Smooth muscle cell of the brain vasculature (primary cell): ENCODE data around the gene FNDC10.

Experiments
- DNase-seq: peaks from one replicate; pipeline ENCODE4 v3.0.0-alpha.2; 2012; ENCODE audit warnings: low read depth, low spot score

FNDC10 gene

DNA sequence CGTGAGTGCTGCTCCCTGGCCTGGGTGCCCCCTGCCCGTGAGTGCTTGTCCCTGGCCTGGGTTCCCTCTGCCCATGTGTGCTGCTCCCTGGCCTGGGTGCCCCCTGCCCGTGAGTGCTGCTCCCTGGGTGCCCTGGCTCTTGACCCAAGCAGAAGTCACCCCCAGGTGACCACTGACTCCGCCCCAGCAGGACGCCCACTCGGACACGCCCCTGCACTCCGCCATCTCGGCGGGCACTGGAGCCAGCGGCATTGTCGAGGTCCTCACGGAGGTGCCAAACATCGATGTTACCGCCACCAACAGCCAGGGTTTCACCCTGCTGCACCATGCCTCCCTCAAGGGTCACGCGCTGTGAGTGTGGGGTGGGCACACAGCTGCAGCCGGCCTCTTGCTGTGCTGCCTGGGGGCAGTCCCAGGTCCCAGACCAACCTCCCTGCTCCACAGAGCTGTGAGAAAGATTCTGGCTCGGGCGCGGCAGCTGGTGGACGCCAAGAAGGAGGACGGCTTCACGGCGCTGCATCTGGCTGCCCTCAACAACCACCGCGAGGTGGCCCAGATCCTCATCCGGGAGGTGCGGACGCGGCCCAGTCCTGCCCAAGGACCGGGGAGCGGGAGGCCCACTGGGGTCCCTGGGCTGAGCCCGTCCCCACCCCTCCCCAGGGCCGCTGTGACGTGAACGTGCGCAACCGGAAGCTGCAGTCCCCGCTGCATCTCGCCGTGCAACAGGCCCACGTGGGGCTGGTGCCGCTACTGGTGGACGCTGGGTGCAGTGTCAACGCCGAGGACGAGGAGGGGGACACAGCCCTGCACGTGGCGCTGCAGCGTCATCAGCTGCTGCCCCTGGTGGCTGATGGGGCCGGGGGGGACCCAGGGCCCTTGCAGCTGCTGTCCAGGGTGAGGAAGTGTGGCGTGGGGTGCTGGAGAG is 28.2 kb upstream of the FNDC10 start:
- DNase-seq = no peak

DNA sequence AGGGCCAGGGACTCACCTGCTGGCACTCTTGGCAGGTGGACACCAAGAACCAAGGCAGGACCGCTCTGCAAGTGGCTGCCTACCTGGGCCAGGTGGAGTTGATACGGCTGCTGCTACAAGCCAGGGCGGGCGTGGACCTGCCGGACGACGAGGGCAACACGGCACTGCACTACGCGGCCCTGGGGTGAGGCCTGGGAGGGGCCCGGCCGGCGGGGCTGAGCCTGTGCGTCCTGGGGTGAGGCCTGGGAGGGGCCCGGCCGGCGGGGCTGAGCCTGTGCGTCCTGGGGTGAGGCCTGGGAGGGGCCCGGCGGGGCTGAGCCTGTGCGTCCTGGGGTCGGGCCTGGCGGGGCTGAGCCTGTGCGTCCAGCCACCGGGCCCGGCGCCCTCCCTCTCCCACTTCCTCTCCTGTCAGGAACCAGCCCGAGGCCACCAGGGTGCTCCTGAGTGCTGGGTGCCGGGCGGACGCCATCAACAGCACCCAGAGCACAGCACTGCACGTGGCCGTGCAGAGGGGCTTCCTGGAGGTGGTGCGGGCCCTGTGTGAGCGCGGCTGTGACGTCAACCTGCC is 27.4 kb upstream of the FNDC10 start:
- no peak for DNase-seq

DNA sequence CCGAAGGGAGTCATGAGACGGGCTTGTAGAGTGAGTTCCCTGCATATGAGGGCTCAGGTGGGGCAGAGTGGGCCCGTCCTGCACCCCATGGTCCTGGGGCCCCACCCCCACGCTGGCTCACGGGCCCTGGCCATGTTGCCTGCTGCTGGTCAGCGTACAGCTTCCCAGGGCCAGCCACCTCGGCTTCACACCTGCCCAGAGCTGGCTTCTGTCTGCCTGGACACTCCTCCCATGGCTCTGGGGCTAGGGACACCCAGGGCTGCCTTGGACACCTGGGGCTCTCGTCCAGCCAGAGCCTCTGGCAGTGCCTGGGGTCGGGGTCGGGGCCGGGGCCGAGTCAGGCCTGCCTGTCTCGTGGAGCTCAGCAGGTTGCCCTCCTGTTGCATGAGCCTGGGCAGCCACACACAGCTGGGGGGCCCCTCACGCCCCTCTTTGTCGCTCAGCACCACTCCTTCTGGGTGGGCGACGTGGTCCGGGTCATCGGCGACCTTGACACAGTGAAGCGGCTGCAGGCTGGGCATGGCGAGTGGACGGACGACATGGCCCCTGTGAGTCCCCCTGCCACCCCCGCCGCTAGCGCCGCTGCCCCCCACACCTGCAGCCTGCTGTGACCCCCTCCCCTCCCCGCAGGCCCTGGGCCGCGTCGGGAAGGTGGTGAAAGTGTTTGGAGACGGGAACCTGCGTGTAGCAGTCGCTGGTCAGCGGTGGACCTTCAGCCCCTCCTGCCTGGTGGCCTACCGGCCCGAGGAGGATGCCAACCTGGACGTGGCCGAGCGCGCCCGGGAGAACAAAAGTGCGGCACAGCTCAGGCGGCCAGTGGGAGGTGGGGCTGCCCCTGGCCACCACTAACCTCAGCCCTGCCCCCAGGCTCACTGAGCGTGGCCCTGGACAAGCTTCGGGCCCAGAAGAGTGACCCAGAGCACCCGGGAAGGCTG is 26.5 kb upstream of the FNDC10 start:
- no peak for DNase-seq

DNA sequence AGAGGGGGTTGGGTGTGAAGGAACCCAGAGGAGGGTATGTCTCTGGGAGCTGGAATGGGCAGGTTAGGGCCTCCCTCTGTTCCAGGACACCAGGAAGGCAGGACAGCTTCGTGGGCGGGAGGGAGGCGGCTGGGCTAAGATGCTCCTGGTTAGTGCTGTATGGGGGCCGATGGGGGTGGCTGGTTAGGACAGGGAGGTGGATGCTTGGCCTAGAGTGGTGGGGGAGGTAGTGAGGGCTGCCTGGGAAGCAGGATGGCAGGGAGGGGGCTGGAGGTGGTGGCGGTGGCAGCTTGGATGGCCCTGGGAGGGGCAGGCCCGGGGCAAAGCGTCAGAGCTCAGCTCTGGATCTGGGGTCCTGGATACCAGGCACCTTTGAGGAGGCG is 25.9 kb upstream of the FNDC10 start:
- no peak for DNase-seq

DNA sequence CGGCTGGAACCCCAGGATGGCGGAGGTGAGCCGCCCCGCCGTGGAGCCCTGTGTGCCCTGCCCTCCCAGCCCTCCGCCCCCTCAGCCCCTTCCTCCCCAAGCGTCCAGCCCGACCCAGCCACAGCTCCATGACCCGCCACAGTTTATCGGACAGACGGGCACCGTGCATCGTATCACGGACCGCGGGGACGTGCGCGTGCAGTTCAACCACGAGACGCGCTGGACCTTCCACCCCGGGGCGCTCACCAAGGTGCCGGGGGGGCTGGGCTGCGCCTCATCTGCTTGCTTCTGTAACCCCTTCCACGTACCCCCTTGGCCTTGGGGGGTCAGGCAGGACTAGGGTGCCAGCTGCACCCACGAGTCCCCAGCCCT is 25.5 kb upstream of the FNDC10 start:
- no peak for DNase-seq

DNA sequence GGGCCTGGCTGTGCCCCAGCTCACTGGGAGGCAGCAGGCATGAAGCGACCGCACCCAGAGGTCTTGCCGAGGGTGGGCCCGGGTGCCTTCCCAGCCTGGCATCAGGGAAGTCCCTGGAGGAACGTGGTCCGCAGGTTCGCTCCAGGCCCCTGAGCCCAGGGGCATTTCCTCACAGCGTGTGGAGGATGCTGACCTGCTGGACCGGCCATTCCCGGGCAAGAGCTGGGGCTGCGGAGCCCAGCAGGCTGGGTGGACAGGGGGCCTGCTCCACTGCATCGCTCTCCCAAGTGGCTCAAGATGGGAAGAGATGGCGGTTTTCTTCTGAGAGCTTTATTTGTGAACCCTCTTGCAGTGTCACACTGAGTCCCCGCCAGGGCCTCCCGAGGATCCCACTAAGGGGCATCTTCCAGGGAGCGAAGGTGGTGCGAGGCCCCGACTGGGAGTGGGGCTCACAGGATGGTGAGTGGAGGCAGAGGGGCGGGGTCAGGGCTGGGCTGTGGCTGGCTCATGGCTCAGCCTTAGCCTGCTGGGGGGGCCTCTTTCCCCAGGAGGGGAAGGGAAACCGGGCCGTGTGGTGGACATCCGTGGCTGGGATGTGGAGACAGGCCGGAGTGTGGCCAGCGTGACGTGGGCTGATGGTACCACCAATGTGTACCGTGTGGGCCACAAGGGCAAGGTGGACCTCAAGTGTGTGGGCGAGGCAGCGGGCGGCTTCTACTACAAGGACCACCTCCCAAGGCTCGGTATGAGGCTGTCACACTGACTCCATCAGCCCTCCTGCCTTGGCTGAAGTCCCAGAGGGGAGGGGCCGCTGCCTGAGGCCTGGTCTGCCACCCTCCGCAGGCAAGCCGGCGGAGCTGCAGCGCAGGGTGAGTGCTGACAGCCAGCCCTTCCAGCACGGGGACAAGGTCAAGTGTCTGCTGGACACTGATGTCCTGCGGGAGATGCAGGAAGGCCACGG is 24.8 kb upstream of the FNDC10 start:
- DNase-seq = no peak

DNA sequence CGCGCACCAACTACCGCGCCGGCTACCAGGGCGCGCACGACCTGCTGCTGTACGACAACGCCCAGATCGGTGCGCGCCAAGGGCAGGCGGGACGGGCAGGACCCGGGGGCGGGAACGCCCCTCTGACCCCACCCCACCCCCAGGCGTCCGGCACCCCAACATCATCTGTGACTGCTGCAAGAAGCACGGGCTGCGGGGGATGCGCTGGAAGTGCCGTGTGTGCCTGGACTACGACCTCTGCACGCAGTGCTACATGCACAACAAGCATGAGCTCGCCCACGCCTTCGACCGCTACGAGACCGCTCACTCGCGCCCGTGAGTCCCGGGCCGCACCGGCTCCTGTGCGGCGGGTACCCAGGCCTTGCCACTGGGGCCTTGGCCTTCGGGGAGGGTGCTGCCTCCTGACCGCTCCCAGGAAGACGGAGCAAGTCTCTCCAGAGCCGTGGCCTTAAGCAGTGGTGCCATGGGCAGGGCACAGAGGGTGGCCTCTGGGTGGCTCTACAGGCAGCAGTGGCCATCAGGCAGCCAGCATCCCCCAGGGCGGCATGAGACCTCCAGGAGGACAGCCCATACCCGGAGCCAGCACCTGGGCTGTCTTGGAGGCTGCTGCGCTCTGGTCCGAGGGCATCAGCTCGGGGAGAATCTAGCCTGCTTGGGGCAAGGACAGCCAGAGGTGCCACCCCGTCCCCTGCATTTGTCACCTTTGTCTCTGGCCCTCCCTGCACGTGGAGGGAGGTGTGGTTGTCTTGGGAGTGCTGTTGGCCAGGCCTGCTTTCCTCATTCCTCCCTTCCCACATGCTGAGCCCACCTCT is 23.9 kb upstream of the FNDC10 start:
- no peak for DNase-seq

DNA sequence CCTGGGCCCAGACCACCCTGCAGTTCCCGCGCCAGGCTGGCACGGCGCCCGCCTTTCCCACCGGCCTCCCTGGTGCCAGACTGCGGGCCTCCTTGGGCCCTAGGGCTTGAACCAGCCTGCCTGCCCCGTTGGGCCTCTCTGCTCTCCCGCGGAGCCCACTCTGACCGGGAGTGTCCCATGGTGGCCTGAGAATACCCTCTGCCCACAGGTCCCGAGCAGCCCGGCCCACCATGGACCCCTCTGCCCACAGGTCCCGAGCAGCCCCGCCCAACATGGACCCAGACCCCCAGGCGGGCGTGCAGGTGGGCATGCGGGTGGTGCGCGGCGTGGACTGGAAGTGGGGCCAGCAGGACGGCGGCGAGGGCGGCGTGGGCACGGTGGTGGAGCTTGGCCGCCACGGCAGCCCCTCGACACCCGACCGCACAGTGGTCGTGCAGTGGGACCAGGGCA is 23.3 kb upstream of the FNDC10 start:
- DNase-seq = no peak

DNA sequence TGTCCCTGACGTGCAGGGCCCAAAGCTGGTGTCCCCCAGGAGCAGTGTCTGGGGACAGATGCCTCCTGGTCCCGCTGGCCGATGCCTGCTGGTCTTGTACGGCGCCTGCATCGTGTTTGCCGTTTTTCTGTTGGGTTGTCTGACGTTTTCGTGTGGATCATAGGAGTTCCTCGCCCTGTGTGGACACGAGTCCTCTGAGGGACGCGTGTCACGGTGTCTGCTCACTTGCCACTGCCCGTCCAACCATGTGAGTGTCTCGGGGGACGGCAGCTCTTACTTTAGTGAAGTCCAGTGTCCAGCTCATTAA is 22.8 kb upstream of the FNDC10 start:
- DNase-seq = no peak

DNA sequence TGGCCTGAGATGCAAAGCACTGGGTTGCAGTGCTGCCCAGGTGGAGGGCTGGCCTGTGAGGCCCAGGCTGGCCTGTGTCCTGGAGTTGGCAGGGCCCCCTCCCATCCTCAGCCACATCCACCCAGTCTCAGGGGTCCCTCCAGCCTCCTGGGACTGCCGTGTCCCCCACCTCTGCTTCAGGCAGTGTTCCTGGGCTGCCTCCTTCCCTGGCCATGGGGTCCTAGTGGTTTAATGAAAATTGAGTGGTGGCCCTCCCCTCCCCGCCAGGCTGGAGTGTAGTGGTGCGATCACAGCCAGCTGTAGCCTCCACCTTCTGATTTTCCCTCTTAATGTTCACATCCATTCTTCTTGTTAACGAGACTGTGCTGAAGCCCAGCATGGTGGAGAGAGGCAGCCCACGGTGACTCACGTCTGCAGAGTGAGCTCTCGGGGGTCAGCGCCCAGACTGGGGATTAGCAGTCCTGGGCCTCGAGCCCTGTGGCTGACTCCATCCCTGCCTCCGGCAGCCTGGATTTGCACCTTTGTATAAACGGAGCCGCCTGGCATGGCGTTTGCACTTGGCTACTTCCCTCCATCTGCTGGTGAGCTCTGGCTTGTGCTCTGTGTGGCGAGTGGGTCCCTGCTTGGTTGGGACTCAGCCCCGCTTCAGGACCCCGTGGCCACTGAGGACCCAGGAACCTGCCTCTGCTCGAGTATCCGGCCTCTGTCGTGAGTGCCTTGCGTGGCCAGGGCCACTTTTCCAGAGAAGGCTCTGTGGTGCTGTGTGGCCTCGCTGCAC is 22.3 kb upstream of the FNDC10 start:
- DNase-seq = no peak

DNA sequence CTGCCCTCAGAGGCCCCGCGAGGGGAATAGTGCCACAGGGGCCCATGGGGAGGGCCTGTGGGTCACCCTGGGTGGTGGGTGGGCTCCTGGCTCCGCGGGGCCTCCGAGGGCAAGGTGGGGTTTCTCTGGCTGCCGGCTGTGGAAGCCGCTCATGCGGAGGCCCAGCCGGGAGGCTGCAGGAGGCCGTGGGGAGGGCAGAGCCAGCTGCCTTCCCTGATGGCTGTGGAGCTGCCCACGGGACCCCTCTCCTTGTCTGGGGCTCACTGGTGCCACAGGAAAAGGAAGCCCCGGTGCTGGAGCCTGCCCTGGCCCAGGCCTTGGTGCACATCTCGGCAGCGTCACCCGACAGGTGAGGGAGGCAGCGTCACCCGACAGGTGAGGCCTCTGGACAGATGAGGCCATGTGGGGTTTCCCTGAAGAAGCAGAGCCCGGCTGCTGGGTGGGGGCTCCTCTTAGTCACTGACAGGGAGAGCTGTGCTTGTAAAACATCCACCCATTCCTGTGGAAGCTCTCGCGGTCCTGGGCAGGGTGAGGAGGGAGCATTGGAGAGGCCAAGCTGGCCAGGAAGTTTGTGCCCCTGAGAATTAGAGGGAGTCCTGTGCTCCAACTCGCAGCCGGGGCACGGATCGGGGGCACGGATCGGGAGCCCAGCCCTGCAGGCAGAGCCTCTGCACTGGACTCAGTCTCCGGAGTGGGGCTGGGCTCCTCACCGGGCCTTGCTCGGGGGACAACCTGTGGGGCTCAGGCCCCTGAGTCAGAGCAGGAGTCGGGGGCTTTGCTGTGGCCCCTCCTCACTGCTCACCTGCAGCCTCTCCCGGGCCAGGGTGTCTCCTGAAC is 21.5 kb upstream of the FNDC10 start:
- DNase-seq = no peak

DNA sequence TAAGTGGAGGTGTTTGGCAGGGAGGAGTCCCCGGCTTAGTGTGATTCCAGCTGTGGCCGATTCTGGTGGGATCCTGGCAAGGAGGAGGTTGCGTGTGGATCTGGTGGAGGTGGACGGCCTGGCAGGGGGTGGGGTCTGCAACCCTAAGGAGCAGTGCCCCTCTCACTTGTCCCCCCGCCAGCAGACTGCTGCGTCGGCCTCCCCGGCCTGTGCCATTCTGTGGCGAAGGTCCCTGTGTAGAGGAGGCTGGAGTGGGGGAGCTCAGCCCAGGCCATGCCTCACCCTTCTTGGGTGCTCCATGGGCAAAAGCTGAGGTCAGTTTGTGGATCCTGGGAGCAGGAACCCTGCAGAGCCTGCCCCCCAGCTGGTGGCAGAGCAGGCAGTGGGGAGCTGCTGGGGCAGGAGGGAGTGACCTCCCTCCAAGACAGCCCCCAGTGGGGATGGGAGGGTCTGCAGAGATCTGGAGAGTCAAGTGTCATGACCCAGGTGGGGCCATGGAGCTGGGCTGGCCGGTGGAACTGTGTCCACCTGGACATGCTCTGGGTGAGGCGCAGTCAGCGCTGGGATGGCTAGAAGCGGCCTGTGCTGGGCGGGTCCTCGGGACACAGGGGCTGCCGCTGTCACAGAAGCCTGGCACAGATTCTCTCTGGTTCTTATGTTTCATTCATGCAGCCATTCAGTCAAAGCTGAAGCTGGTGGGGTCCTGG is 20.7 kb upstream of the FNDC10 start:
- DNase-seq = no peak

DNA sequence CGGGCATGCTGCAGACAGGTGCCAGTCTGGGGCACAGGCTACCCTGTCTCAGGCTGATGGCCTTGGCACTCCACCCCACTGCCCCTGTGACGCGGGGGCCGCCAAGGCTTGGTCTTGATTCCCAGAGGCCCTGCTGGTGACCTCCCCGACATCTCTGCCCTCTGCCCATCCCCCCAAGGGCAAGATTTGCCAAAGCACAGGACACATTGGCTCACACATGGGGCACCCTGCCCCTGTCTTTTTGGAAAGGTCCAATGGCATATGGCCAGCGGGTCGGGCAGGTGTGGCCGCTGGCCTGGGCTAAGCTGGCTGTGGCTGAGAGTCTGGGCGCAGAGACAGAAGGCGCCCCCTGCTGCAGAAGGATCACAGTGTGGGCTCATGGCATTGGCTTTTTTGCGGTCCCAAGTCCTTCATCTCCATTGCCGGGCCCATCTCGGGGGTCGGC is 20.0 kb upstream of the FNDC10 start:
- no peak for DNase-seq

DNA sequence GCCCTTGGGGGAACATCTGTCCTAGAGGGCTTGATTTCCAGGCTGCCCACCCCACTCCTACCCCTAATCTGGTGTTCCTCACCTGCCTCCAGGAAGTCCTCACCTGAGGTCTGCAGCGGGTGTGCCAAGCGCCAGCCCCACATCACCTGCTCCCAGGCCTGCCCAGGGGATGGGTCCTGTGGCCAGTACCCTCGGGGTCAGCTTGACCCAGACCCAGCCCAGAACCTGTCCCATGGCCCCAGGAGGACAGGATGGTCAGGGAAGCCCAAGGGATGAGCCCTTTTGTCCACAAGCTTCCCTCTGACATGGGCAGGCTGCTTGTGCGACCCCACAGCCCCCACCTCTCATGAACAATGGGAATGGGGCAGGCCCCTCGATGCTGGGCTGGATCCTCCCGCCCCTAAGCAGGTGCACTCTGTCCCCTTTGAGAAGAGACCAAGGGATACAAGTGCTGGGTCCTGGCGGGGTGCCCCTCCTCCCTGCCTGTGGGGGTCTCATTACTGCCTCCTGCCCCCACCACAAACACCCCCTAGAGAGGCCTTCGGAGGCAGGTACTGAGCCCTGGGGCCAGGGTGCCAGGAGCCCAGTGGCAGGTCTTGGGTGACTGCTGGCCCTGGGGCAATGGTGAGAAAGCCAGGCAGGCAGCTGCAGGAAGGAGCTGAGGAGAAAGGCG is 18.6 kb upstream of the FNDC10 start:
- DNase-seq = no peak

DNA sequence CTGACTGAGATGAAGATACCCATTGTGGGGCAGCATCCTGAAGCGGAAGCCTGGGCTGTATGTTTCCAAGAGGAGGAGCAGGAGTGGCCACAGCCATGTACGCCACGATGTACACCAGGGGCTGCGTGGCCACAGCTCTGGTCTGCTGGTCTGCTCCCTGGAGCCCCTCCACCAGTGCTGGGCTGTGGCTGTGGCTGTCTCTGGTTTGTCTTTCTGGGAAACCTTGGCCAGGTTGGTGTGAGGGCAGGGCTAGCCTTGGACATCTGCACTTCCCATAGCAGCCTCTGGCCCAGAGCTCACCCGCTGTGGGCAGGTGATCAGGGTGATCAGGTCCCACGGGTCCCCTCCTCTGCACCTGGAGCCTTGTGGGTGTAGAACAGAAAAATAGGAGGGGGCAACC is 18.0 kb upstream of the FNDC10 start:
- DNase-seq = no peak

DNA sequence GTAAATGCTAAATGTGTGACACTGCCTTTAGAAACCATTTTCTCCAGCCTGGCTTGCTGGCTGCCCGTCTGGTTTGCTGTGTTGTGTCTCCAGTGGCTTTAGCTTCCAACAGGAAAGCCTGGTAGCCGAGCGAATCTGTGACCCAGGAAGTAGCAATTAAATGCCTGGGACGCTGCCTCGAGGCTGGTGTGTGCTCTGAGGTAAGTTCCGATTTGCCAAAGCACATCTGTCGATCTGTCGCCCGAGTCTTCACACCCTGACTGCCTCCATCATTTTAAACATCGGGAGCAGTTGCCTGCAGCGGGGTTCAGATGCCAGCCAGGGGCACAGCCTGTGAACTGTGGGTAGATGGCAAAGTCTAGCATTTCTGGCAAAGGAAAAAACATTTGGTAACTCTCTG is 17.6 kb upstream of the FNDC10 start:
- no peak for DNase-seq

DNA sequence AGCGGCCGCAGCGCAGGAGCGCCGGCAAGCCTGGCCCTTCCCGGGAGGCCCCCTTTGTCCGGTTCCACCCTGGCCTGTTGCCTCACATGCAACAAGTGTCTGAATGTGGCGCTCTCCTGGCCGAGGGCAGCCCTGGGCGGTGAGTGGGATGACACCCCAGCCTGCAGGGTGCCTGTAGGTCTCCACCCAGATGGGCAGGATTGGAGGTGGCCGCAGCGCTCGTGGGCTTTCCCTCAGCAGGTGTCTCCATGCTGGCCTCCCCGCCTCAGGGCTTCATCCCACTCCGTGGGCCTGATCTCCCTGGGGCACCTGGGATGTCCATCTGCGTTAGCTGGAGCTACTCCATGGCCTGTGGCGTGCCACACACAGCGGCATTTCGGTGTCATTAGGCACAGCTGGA is 16.9 kb upstream of the FNDC10 start:
- no peak for DNase-seq
